GM10248 (cell line): ENCODE results near the gene DOCK7.

Source experiments
- CTCF ChIA-PET: fragments of 300-600 bp; sonication (Branson Sonifier 250); formaldehyde crosslinking; extraction: SDS; loops from one replicate; lab custom pipeline; 2021; ENCODE audit warnings: antibody characterized with exemption; lab: Yijun Ruan, JAX
- POLR2A ChIA-PET: fragments of 350-650 bp; sonication (Branson Sonifier 250); formaldehyde crosslinking; extraction: SDS; loops from one replicate; lab custom pipeline; 2020; ENCODE audit warnings: antibody characterized with exemption; lab: Yijun Ruan, JAX
- DNase-seq: peaks from one replicate; pipeline ENCODE4 v3.0.0; 2012; ENCODE audit errors: extremely low spot score
- TF ChIP-seq, protein P1 (sequence below): IDR thresholded peaks from 2 replicates; pipeline ENCODE4 v1.5.1; 2012; ENCODE audit warnings: mild to moderate bottlenecking, low read depth; ENCODE audit errors: extremely low read depth, missing control alignments, control extremely low read depth

The DOCK7 gene

DNA sequence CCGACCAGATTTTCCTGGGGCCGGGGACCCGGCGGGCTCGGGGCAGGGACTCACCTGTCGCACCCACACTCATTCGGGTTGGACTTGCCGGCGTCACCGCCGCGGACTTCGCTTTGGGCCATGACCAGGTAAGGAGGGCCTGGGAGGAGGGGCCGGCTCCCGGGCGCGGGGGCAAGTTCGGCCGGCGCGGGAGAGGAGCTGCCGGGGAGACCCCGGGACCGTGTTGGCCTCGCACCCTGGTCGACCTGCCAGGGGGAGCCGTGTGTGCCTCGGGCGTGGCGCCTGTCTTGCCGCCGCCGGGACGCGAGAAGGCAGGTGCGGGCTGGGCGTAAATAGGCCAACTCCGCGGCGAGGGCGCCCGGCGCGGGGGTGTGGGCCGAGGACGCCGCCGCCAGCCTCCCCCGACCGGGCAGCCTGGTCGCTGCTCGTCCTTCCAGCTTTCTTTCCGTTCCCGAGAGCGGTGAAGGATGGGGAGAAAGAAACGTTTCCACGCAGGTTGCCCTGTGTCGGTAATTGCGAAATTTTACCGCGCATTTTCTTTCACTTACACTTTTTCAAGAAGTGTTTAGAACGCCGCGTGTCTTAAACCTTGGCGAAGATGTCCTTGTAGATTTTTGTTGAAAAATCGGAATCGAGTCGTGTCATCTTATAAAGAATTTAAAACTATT lies 250.8 kb downstream of the DOCK7 start:
- ChIA-PET POLR2A (no interaction called here), CTCF (interaction anchor here (1.5 kb wide), 1 partner anchor 301 kb away, joined by 3 read pairs; no protein-coding TSS in a partner anchor)
- no peak for DNase-seq
- TF ChIP-seq, protein P1, sequence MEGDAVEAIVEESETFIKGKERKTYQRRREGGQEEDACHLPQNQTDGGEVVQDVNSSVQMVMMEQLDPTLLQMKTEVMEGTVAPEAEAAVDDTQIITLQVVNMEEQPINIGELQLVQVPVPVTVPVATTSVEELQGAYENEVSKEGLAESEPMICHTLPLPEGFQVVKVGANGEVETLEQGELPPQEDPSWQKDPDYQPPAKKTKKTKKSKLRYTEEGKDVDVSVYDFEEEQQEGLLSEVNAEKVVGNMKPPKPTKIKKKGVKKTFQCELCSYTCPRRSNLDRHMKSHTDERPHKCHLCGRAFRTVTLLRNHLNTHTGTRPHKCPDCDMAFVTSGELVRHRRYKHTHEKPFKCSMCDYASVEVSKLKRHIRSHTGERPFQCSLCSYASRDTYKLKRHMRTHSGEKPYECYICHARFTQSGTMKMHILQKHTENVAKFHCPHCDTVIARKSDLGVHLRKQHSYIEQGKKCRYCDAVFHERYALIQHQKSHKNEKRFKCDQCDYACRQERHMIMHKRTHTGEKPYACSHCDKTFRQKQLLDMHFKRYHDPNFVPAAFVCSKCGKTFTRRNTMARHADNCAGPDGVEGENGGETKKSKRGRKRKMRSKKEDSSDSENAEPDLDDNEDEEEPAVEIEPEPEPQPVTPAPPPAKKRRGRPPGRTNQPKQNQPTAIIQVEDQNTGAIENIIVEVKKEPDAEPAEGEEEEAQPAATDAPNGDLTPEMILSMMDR: no peak

DNA sequence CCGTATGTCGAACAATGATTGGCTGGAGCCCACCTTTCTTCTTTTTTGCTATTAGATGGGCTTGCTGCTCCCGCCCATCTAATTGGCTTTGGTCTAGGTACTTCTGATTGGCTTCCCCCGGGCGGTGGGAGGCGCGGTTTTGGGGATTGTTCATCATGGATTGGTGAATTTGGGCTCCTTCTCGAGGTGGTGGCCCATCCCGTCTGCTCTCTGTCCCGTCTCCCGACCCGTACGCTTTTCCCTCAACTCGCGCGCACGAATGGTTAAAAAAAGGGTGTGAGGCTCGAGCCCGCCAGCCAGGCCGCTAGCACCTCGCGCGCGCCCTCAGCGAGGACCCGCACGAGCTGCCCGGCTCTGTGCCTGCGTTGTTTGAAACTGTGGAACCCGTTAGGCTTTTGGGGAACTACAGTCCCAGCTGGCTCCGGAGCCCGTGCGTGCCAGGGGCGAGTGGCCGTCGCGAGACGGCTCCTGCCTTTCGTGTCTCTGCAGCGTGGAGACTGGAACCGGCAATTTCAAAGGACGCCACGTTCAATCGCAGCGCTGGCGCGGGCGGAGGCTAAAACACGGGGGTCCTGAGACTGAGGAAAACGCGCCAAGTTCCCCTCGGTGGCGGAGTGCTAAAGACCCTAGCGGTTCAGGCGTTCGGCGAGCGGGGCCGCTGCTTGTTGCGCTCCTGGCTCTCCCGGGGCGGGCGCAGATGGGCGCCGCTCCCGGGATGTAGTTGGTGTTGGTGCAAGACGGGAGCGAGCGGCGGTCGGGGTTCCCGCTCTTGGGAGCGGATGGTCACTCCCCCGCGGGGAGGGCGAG lies 251.5 kb downstream of the DOCK7 start, which contains the start of gene USP1:
TSS of gene USP1 (plus strand) at position 584 of the 807 bp plus-strand sequence. CDS start 2,819 bp downstream, outside the sequence.
- POLR2A ChIA-PET: no interaction called here
- TF ChIP-seq, protein P1: no peak
- CTCF ChIA-PET: interaction anchor here (0.9 to 1.5 kb wide), 3 partner anchors 261 to 310 kb away, joined by 3 read pairs; no protein-coding TSS in a partner anchor
- peak; percentile 92 for DNase-seq

DNA sequence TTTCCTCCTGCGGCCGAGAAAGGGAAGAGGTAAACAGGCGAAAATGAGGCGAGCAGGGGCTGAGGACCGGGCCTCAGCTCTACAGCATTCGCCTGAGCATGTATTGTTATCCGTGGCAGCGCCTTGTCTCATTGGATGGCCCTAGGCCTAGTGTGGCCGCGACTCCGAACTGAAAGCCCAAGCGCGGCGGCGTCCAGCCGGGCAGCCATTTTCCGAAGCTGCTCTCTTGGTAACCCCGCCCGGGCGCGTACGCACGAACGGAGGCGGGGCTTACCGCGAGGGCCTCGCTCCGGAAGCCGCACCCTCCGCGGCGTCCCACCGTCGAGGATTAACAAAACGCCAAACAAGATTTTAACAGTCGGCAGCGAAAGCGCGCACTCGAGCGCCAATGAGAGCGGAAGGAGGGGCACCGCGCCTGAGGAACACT lies 252.1 kb downstream of the DOCK7 start:
- ChIA-PET CTCF (interaction anchor here (0.9 to 1.5 kb wide), 3 partner anchors 261 to 311 kb away, joined by 3 read pairs; no protein-coding TSS in a partner anchor), POLR2A (no interaction called here)
- DNase-seq: no peak
- TF ChIP-seq, protein P1: no peak

DNA sequence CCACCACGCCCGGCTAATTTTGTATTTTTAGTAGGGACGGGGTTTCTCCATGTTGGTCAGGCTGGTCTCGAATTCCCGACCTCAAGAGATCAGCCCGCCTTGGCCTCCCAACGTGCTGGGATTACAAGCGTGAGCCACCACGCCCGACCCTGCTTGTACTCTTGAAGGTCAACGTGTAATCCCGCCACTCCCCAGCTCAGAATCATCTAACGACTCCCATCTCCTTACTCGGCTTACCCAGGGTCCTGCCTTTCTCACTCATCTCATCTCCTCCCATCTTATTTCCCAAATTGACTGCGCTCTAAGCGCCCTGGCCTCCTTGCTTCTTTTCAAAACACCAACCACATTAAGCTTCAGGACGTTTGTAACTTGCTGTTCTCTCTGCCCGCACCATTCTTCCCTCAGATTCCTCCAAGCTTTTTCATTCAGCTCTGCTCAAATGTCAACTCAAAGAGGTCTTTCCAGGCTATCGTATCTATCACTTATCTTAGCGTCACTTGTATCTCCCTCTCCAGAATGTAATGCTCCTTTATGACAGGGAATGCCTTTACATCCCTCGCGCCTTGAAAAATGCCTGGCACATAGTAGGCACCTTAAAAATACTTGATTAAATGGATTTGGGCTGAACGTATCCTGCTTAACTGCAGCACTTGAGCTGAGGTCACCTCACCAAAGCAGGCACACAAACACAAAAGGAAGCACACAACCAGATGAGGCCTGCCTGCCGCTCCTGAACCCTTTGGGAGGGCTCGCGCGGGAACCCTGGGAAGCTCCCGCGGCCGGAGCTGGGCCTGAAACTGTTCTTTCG lies 252.8 kb downstream of the DOCK7 start:
- POLR2A ChIA-PET: no interaction called here
- TF ChIP-seq, protein P1: no peak
- CTCF ChIA-PET: interaction anchor here (1.0 kb wide), 2 partner anchors 12 to 260 kb away, joined by 3 read pairs; no protein-coding TSS in a partner anchor
- DNase-seq: no peak

DNA sequence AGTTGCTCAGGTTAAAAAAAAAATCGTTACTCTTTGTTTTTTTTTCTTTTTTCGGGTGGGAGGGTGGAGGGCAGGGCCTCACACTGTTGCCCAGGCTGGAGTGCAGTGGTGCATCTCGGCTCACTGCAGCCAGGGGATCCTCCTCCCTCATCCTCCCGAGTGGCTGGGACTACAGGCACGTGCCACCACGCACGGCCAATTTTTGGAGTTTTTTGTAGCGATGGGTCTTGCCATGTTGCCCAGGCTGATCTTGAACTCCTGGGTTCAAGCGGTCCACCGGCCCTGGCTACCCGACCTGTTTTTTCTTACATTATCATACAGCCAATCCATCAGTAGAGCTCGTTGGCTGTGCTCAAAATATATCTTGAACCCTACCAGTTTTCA lies 253.6 kb downstream of the DOCK7 start:
- no peak for DNase-seq
- ChIA-PET CTCF (interaction anchor here (1.0 kb wide), 1 partner anchor 11 kb away, joined by 3 read pairs; no protein-coding TSS in a partner anchor), POLR2A (no interaction called here)
- TF ChIP-seq, protein P1: no peak
